NAMALWA (cell line): Measurements from ENCODE around the gene GRB10.

Source experiments
- DNase-seq: peaks from one replicate; pipeline ENCODE4 v3.0.0-alpha.2; 2015; ENCODE audit warnings: low spot score

Gene GRB10

GRCh38 chr7:50782375-50783208 lies at the start of gene GRB10:
Gene GRB10 (minus strand): TSS chr7:50782896. CDS start chr7:50732322, 50,574 bp downstream.
- no peak for DNase-seq

- no peak for DNase-seq
These were observed 46.1 kb upstream of the GRB10 start for GRCh38 chr7:50828801-50829200.

GRCh38 chr7:50828116-50828515 lies 45.4 kb upstream of the GRB10 start:
- DNase-seq = no peak

GRCh38 chr7:50827281-50827680 lies 44.6 kb upstream of the GRB10 start:
- no peak for DNase-seq

- no peak for DNase-seq
These were observed 43.9 kb upstream of the GRB10 start for GRCh38 chr7:50826371-50827172.

GRCh38 chr7:50825465-50825864 lies 42.8 kb upstream of the GRB10 start:
- DNase-seq = no peak

- DNase-seq = no peak
These were observed 42.2 kb upstream of the GRB10 start for GRCh38 chr7:50824882-50825281.

GRCh38 chr7:50822706-50823105 lies 40.0 kb upstream of the GRB10 start:
- DNase-seq = no peak

- no peak for DNase-seq
These were observed 39.4 kb upstream of the GRB10 start for GRCh38 chr7:50822110-50822509.

GRCh38 chr7:50821457-50822008 lies 38.8 kb upstream of the GRB10 start:
- DNase-seq = no peak

- no peak for DNase-seq
These were observed 35.6 kb upstream of the GRB10 start for GRCh38 chr7:50818324-50818723.

- no peak for DNase-seq
These were observed 34.9 kb upstream of the GRB10 start for GRCh38 chr7:50817561-50817960.

GRCh38 chr7:50815138-50815537 lies 32.4 kb upstream of the GRB10 start:
- no peak for DNase-seq

- DNase-seq = no peak
These were observed 31.5 kb upstream of the GRB10 start for GRCh38 chr7:50814166-50814565.

GRCh38 chr7:50812841-50813475 lies 30.3 kb upstream of the GRB10 start:
- DNase-seq = no peak

GRCh38 chr7:50812094-50812493 lies 29.4 kb upstream of the GRB10 start:
- DNase-seq = no peak

- DNase-seq = no peak
These were observed 25.7 kb upstream of the GRB10 start for GRCh38 chr7:50808282-50808888.

GRCh38 chr7:50807026-50807730 lies 24.5 kb upstream of the GRB10 start:
- DNase-seq = no peak

- DNase-seq = no peak
These were observed 23.4 kb upstream of the GRB10 start for GRCh38 chr7:50806143-50806542.

GRCh38 chr7:50805447-50806125 lies 22.9 kb upstream of the GRB10 start:
- peak; percentile 17 for DNase-seq
